Endothelial cell of coronary artery (primary cell): ENCODE measurements around the gene PALMD. TPM values are rescaled to one million over a fixed set of nuclear protein-coding genes. Genes with fewer than 3 reads are reported as not detected.

ENCODE experiments used
- total RNA-seq: library from RNA; depleted of rRNA; stranded (reverse); fragments of >200 nt; gene quantifications from 2 replicates; pipeline ENCODE4 v1.2.3, GENCODE V29; 2014

PALMD gene
- total RNA-seq, result 71.6 and 82.1 TPM in 2 replicates

GRCh38 chr1:99645699-99646531 lies at the start of gene PALMD:
PALMD (plus strand) TSS chr1:99646113; CDS start chr1:99646318, 205 bp downstream.

Other genes with a start within 250 kb of the PALMD start
- gene FRRS1, start 120.5 kb downstream of the PALMD start, total RNA-seq, result 0.94 and 2.1 TPM in 2 replicates
- 8.5 and 9.6 TPM in 2 replicates for gene AGL, start 204.2 kb downstream of the PALMD start, total RNA-seq